Motor neuron (in vitro differentiated cells): Measurements from ENCODE around the gene RASIP1. TPM values are rescaled to one million over a fixed set of nuclear protein-coding genes. Genes with fewer than 3 reads are reported as not detected.
"Not testable (repeated sequence)": the region's sequence is repeated elsewhere in the genome, so short reads cannot be mapped to it uniquely, and the experiment has no call there.

Source experiments
- ATAC-seq, 8 experiments: fragments of 200-7000 bp; cut with Tn5 transposase; replicated peaks in 6 of 8; 2 replicates each; pipeline ENCODE4 v1.8.0; 2021; ENCODE audit warnings: mild to moderate bottlenecking in 8 of 8, moderate library complexity in 8 of 8
- H3K27ac ChIP-seq, 2 donors: fragments of 250-450 bp; sonication (Bioruptor Pico); 2 replicates each; pipeline ENCODE4 v1.9.0; 2021; ENCODE audit warnings: antibody characterized with exemption in 2 of 2, mild to moderate bottlenecking in 2 of 2, moderate library complexity in 1 of 2
- H3K4me1 ChIP-seq, 2 donors: fragments of 250-450 bp; sonication (Bioruptor Pico); replicated peaks in 1 of 2; 2 replicates each; pipeline ENCODE4 v1.6.1; 2021; ENCODE audit warnings: antibody characterized with exemption in 2 of 2, mild to moderate bottlenecking in 2 of 2, moderate library complexity in 1 of 2
- H3K4me3 ChIP-seq, 5 donors: fragments of 250-450 bp; sonication (Bioruptor Pico); 2 replicates each; pipeline ENCODE4 v1.9.0; 2021; ENCODE audit warnings: antibody characterized with exemption in 5 of 5, mild to moderate bottlenecking in 5 of 5, moderate library complexity in 4 of 5
- WGBS, 10 experiments: fragments of 450-650 bp; shearing (Covaris generic); methylation state at CpG; one replicate each; pipeline ENCODE4 v1.0.0; 2022; 5-methylcytosine and 5-hydroxymethylcytosine counted together
- in situ Hi-C, 9 experiments: fragments of 400-800 bp; cut with MboI; loops; one replicate each; pipeline ENCODE4 v1.15.0; 2021; ENCODE audit warnings: low sequenced_read_pairs in 9 of 9, low pct_unique_long_range_greater_than_20kb in 2 of 9; ENCODE audit not compliant: unreplicated experiment in 9 of 9
- total RNA-seq, 8 experiments: library from RNA; unstranded; fragments of 300-600 nt; gene quantifications; 2 replicates each; pipeline versions ENCODE4 v1.2.3 to v1.2.4, GENCODE V29; 2022

The RASIP1 gene
- total RNA-seq, 8 experiments from 2014 or later: 0.33 to 9.4 (median 0.42) TPM; not detected in 1

- Histone ChIP-seq H3K4me1 (peaks cover 21 to 35% of the 10 kb centered on the region in 2 donors), H3K27ac (peak within 1 kb of the TSS in 1 of 2 donors; percentile 20), H3K4me3 (peak within 1 kb of the TSS in 3 of 5 donors; percentile 50 to 56 (median 53))
- ATAC-seq: no peak
- in situ Hi-C loops: no loop called here
- 74 to 100% (median 97%) methylated on average over 1 to 9 of the region's 33 CpGs; no CpG with 5 or more reads in 3 of the 10 experiments for WGBS, 10 experiments
Measured at GRCh38 chr19:48719263-48720171, 20.9 kb downstream of the RASIP1 start, which contains the start of gene MAMSTR. TSS of gene MAMSTR (minus strand) at chr19:48719725. CDS start at chr19:48719031, 694 bp downstream.

- H3K4me3 ChIP-seq: no peak overlapping the region
- H3K4me1 ChIP-seq: peaks cover 21 to 35% of the 10 kb centered on the region in 2 donors
- WGBS, 10 experiments: 17 to 100% (median 49%) methylated on average over 1 to 7 of the region's 15 CpGs; no CpG with 5 or more reads in 3 of the 10 experiments
Measured at GRCh38 chr19:48718711-48719231, 21.6 kb downstream of the RASIP1 start.

GRCh38 chr19:48718106-48718505, 22.3 kb downstream of the RASIP1 start:
- ATAC-seq, H3K4me3 ChIP-seq, in situ Hi-C loops, H3K27ac ChIP-seq: not testable (repeated sequence)
- 89 to 100% (median 95%) methylated on average over 1 to 10 of the region's 13 CpGs; no CpG with 5 or more reads in 1 of the 10 experiments for WGBS, 10 experiments
- peaks cover 21 to 35% of the 10 kb centered on the region in 2 donors for H3K4me1 ChIP-seq

More at GRCh38 chr19:48718711-48719231, 21.6 kb downstream of the RASIP1 start:
- H3K27ac ChIP-seq: peak overlapping the region in 1 of 2 donors; percentile 20
- in situ Hi-C loops: no loop called here
- no peak for ATAC-seq

- in situ Hi-C loops: no loop called here
- 0 to 100% (median 48%) methylated on average over 1 to 4 of the region's 24 CpGs for WGBS, 10 experiments
- Histone ChIP-seq H3K4me1 (peaks cover 24 to 40% of the 10 kb centered on the region in 2 donors), H3K27ac (peak overlapping the region; percentile 30 to 66), H3K4me3 (no peak overlapping the region)
- ATAC-seq: peak in 6 of 8 experiments; percentile 2 to 17 (median 6)
Measured at GRCh38 chr19:48716562-48717291, 23.7 kb downstream of the RASIP1 start.

GRCh38 chr19:48715681-48716171, 24.7 kb downstream of the RASIP1 start:
- Histone ChIP-seq H3K4me1 (peaks cover 24 to 40% of the 10 kb centered on the region in 2 donors), H3K27ac (no peak overlapping the region), H3K4me3 (no peak overlapping the region)
- 81 to 100% (median 88%) methylated on average over 1 to 8 of the region's 19 CpGs; no CpG with 5 or more reads in 5 of the 10 experiments for WGBS, 10 experiments
- ATAC-seq: peak in 2 of 8 experiments; percentile 2 to 5
- in situ Hi-C loops: no loop called here

GRCh38 chr19:48714759-48715675, 25.4 kb downstream of the RASIP1 start:
- peaks cover 21 to 37% of the 10 kb centered on the region in 2 donors for H3K4me1 ChIP-seq
- no peak for ATAC-seq
- WGBS, 10 experiments: 50 to 100% (median 77%) methylated on average over 1 to 7 of the region's 26 CpGs; no CpG with 5 or more reads in 4 of the 10 experiments
- H3K27ac ChIP-seq: peak overlapping the region; percentile 46 to 62
- H3K4me3 ChIP-seq: peak overlapping the region; percentile 27 to 38 (median 32)
- in situ Hi-C loops: no loop called here

- in situ Hi-C loops: no loop called here
- Histone ChIP-seq H3K27ac (peak overlapping the region; percentile 46 to 62), H3K4me3 (peak overlapping the region; percentile 48 to 72 (median 53)), H3K4me1 (peaks cover 20 to 32% of the 10 kb centered on the region in 2 donors)
- ATAC-seq: peak; percentile 86 to 92 (median 89)
- 0 to 3% (median 1%) methylated on average over 5 to 9 of the region's 67 CpGs; no CpG with 5 or more reads in 6 of the 10 experiments for WGBS, 10 experiments
Measured at GRCh38 chr19:48713864-48714755, 26.3 kb downstream of the RASIP1 start.

- no peak for ATAC-seq
- peak overlapping the region; percentile 41 to 59 for H3K27ac ChIP-seq
- H3K4me1 ChIP-seq: peaks cover 13 to 25% of the 10 kb centered on the region in 2 donors
- H3K4me3 ChIP-seq: peak overlapping the region; percentile 48 to 72 (median 53)
- WGBS, 10 experiments: 0 to 80% (median 21%) methylated on average over 2 to 5 of the region's 25 CpGs; no CpG with 5 or more reads in 2 of the 10 experiments
- in situ Hi-C loops: no loop called here
Measured at GRCh38 chr19:48713041-48713863, 27.2 kb downstream of the RASIP1 start.

- Histone ChIP-seq H3K4me3 (no peak overlapping the region), H3K27ac (no peak overlapping the region), H3K4me1 (peaks cover 3 to 13% of the 10 kb centered on the region in 2 donors)
- WGBS, 10 experiments: 83 to 100% (median 93%) methylated on average over 1 to 4 of the region's 4 CpGs; no CpG with 5 or more reads in 4 of the 10 experiments
- in situ Hi-C loops: no loop called here
- ATAC-seq: no peak
Measured at GRCh38 chr19:48711106-48711662, 29.2 kb downstream of the RASIP1 start.

- WGBS, 10 experiments: 32 to 60% (median 51%) methylated on average over 3 to 9 of the region's 11 CpGs; no CpG with 5 or more reads in 4 of the 10 experiments
- Histone ChIP-seq H3K4me1 (peaks cover 3 to 5% of the 10 kb centered on the region in 2 donors), H3K27ac (no peak overlapping the region), H3K4me3 (no peak overlapping the region)
- in situ Hi-C loops: no loop called here
- ATAC-seq: no peak
Measured at GRCh38 chr19:48708471-48708870, 31.9 kb downstream of the RASIP1 start.
